Measurements from ENCODE around the gene SHROOM3. TPM values are rescaled to one million over a fixed set of nuclear protein-coding genes. Genes with fewer than 3 reads are reported as not detected.

The SHROOM3 gene
- polyA plus RNA-seq, 2 of the 4 experiments (the other 2 are of a cell fraction): 2.8 to 5.1 TPM

DNA sequence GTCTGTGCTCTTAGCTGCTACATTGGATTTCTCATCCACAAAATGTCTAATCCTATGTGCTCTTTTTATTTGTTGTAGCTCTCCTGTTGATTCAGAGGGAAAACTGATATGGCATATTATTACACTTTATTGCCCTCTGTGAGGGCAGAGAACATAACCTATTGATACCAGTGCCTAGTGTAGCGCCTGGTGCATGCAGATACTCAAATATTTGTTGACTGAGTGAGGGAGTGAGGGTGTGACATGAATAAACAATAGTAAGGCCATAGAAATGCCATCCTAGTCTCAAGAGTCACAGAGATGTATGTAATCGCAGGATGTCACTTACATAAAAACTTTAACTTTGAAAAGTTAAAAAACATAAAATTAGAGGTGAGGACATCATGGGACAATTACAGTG, 159.1 kb downstream of the SHROOM3 start:
- FAIRE-seq (no peak), DNase-seq (ENCODE audit: low read depth in 1 of 2, low spot score in 1 of 2) (no peak), ATAC-seq (no peak)
- H3K4me2 ChIP-seq: no peak overlapping the region
- 29% methylated on average over 2 of the region's 2 CpGs for WGBS (ENCODE audit: missing lambda C conversion rate)
- ChIA-PET POLR2A (no interaction called here), CTCF (interaction anchor here (0.9 to 1.7 kb wide), 3 partner anchors 8 to 33 kb away, joined by 3 to 5 read pairs (median 3); no protein-coding TSS in a partner anchor)
- H3K4me3 ChIP-seq: no peak overlapping the region
- no peak overlapping the region for H3K27ac ChIP-seq
- H3K4me1 ChIP-seq: peaks cover 35% of the 10 kb centered on the region
- TF ChIP-seq NPAS2 (CRISPR knock-in tag; IDR thresholded peaks at IDR 0.05; ENCODE audit: borderline replicate concordance): no peak
- TF ChIP-seq, protein P1, sequence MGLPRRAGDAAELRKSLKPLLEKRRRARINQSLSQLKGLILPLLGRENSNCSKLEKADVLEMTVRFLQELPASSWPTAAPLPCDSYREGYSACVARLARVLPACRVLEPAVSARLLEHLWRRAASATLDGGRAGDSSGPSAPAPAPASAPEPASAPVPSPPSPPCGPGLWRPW (IDR thresholded peaks at IDR 0.05): no peak
- TF ChIP-seq, protein P2, sequence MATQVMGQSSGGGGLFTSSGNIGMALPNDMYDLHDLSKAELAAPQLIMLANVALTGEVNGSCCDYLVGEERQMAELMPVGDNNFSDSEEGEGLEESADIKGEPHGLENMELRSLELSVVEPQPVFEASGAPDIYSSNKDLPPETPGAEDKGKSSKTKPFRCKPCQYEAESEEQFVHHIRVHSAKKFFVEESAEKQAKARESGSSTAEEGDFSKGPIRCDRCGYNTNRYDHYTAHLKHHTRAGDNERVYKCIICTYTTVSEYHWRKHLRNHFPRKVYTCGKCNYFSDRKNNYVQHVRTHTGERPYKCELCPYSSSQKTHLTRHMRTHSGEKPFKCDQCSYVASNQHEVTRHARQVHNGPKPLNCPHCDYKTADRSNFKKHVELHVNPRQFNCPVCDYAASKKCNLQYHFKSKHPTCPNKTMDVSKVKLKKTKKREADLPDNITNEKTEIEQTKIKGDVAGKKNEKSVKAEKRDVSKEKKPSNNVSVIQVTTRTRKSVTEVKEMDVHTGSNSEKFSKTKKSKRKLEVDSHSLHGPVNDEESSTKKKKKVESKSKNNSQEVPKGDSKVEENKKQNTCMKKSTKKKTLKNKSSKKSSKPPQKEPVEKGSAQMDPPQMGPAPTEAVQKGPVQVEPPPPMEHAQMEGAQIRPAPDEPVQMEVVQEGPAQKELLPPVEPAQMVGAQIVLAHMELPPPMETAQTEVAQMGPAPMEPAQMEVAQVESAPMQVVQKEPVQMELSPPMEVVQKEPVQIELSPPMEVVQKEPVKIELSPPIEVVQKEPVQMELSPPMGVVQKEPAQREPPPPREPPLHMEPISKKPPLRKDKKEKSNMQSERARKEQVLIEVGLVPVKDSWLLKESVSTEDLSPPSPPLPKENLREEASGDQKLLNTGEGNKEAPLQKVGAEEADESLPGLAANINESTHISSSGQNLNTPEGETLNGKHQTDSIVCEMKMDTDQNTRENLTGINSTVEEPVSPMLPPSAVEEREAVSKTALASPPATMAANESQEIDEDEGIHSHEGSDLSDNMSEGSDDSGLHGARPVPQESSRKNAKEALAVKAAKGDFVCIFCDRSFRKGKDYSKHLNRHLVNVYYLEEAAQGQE (IDR thresholded peaks at IDR 0.05): no peak
- no peak for TF ChIP-seq JUNB (IDR thresholded peaks at IDR 0.05)
- TF ChIP-seq, protein P3, sequence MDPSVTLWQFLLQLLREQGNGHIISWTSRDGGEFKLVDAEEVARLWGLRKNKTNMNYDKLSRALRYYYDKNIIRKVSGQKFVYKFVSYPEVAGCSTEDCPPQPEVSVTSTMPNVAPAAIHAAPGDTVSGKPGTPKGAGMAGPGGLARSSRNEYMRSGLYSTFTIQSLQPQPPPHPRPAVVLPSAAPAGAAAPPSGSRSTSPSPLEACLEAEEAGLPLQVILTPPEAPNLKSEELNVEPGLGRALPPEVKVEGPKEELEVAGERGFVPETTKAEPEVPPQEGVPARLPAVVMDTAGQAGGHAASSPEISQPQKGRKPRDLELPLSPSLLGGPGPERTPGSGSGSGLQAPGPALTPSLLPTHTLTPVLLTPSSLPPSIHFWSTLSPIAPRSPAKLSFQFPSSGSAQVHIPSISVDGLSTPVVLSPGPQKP (IDR thresholded peaks at IDR 0.05; ENCODE audit: low read depth, low read length): no peak
- TF ChIP-seq, protein P4, sequence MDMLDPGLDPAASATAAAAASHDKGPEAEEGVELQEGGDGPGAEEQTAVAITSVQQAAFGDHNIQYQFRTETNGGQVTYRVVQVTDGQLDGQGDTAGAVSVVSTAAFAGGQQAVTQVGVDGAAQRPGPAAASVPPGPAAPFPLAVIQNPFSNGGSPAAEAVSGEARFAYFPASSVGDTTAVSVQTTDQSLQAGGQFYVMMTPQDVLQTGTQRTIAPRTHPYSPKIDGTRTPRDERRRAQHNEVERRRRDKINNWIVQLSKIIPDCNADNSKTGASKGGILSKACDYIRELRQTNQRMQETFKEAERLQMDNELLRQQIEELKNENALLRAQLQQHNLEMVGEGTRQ (IDR thresholded peaks at IDR 0.05): no peak
- no peak for TF ChIP-seq HOXB13 (CRISPR knock-in tag; IDR thresholded peaks at IDR 0.05; ENCODE audit: low read depth)
- no peak for TF ChIP-seq FOXS1 (CRISPR knock-in tag; IDR thresholded peaks at IDR 0.05)
- no peaks in the 10 kb centered on the region for H3K9me3 ChIP-seq

DNA sequence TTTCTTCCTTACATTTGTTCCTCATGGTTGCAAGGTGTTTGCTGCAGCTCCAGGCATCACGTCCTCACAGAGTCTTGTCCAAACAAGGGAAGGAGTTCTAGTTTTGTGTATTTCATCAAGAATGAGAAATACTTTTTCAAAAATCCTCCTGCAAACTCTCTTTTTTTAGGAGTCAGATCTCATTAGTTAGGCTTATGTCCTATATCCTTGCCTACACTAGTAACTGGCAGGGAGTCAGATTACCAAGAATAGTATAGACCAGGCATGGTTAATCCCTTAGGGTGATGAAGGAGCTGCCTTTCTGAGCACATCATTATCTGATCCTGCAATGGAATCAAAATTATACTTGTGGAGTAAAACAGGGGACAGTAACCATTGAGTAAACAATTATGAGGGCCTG, 160.4 kb downstream of the SHROOM3 start:
- H3K4me3 ChIP-seq: no peak overlapping the region
- H3K4me1 ChIP-seq: peaks cover 23% of the 10 kb centered on the region; the same call in 2 of the 3 replicates
- ChIA-PET CTCF (interaction anchor here (0.9 to 1.7 kb wide), 2 partner anchors 9 to 32 kb away, joined by 3 to 5 read pairs; no protein-coding TSS in a partner anchor), POLR2A (no interaction called here)
- no peak overlapping the region for H3K4me2 ChIP-seq
- H3K9me3 ChIP-seq: no peaks in the 10 kb centered on the region
- TF ChIP-seq HDAC2 (IDR thresholded peaks at IDR 0.05): no peak
- no peak for TF ChIP-seq FOXS1 (CRISPR knock-in tag; IDR thresholded peaks at IDR 0.05)
- TF ChIP-seq ZC3H11A (IDR thresholded peaks at IDR 0.05): no peak
- TF ChIP-seq, protein P5, sequence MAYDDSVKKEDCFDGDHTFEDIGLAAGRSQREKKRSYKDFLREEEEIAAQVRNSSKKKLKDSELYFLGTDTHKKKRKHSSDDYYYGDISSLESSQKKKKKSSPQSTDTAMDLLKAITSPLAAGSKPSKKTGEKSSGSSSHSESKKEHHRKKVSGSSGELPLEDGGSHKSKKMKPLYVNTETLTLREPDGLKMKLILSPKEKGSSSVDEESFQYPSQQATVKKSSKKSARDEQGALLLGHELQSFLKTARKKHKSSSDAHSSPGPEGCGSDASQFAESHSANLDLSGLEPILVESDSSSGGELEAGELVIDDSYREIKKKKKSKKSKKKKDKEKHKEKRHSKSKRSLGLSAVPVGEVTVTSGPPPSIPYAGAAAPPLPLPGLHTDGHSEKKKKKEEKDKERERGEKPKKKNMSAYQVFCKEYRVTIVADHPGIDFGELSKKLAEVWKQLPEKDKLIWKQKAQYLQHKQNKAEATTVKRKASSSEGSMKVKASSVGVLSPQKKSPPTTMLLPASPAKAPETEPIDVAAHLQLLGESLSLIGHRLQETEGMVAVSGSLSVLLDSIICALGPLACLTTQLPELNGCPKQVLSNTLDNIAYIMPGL (CRISPR knock-in tag; IDR thresholded peaks at IDR 0.05; ENCODE audit: borderline replicate concordance): no peak
- no peak for TF ChIP-seq TFCP2L1 (CRISPR knock-in tag; IDR thresholded peaks at IDR 0.05)
- TF ChIP-seq RARB (CRISPR knock-in tag; IDR thresholded peaks at IDR 0.05): no peak
- TF ChIP-seq, protein P3 (IDR thresholded peaks at IDR 0.05; ENCODE audit: low read depth, low read length): no peak
- TF ChIP-seq, protein P4 (IDR thresholded peaks at IDR 0.05): no peak
- no peak for TF ChIP-seq NFE2L2 (conservative IDR thresholded peaks at IDR 0.05; ENCODE audit: low read length)
- FAIRE-seq (no peak), ATAC-seq (no peak), DNase-seq (ENCODE audit: low read depth in 1 of 2, low spot score in 1 of 2) (no peak)
- H3K27ac ChIP-seq: no peak overlapping the region
- 73% methylated on average over 1 of the region's 1 CpG for WGBS (ENCODE audit: missing lambda C conversion rate)
